T-cell (primary cell): ENCODE measurements around the gene ADAD2. TPM values are rescaled to one million over a fixed set of nuclear protein-coding genes. Genes with fewer than 3 reads are reported as not detected.

Experiments
- ATAC-seq, 4 experiments: fragments of 200-7000 bp in 3 of 4; fragments of 150-1000 bp in 1 of 4; cut with Tn5 transposase; replicated peaks in 1 of 4; 1 replicate in 3 of 4; 2 replicates in 1 of 4; pipeline ENCODE4 v1.10.0; 2021; ENCODE audit warnings: moderate library complexity in 3 of 4, mild to moderate bottlenecking in 2 of 4, moderate number of reproducible peaks in 1 of 4
- CTCF ChIA-PET, 2 donors: fragments of 300-600 bp; sonication (Branson Sonifier 250); formaldehyde crosslinking; loops; one replicate each; lab custom pipeline; 2022; ENCODE audit warnings: antibody characterized with exemption in 2 of 2; lab: Charles Lee
- POLR2A ChIA-PET, 2 donors: fragments of 300-600 bp; sonication (Branson Sonifier 250); formaldehyde crosslinking; loops; one replicate each; lab custom pipeline; 2022; ENCODE audit warnings: antibody characterized with exemption in 2 of 2; lab: Charles Lee
- DNase-seq, 35 experiments: peaks; one replicate each; pipeline versions ENCODE4 v3.0.0 to v3.0.0-alpha.2; 2013 to 2023
- H3K27ac ChIP-seq: one replicate; pipeline ENCODE4 v1.5.1; 2013; ENCODE audit warnings: low read length
- H3K27me3 ChIP-seq, 2 experiments: replicated peaks in 1 of 2; 1 replicate in 1 of 2; 2 replicates in 1 of 2; pipeline versions ENCODE4 v1.6.1 to v1.7.0; 2013; ENCODE audit warnings: low read length in 1 of 2, mixed read lengths in 1 of 2; ENCODE audit not compliant: control insufficient read depth in 2 of 2, insufficient read depth in 2 of 2; ENCODE audit errors: extremely low read depth in 1 of 2
- H3K36me3 ChIP-seq, 2 donors: 1 replicate in 1 of 2; 2 replicates in 1 of 2; pipeline versions ENCODE4 v1.6.1 to v1.7.0; 2013; ENCODE audit warnings: low read length in 1 of 2; ENCODE audit not compliant: control insufficient read depth in 2 of 2, insufficient read depth in 1 of 2; ENCODE audit errors: extremely low read depth in 1 of 2
- H3K4me1 ChIP-seq, 2 experiments: 1 replicate in 1 of 2; 2 replicates in 1 of 2; pipeline versions ENCODE4 v1.6.1 to v1.7.0; 2013; ENCODE audit warnings: low read length in 2 of 2, mixed read lengths in 1 of 2; ENCODE audit not compliant: insufficient read depth in 2 of 2, control insufficient read depth in 1 of 2; ENCODE audit errors: extremely low read depth in 1 of 2
- H3K4me3 ChIP-seq, 2 donors: 1 replicate in 1 of 2; 2 replicates in 1 of 2; pipeline versions ENCODE4 v1.5.1 to v1.7.0; 2013; ENCODE audit warnings: mild to moderate bottlenecking in 2 of 2, low read length in 1 of 2, moderate library complexity in 1 of 2; ENCODE audit not compliant: control insufficient read depth in 1 of 2; ENCODE audit errors: extremely low read depth in 1 of 2
- H3K9me3 ChIP-seq: 2 replicates; pipeline ENCODE4 v1.7.0; 2013
- H3K27ac Mint-ChIP-seq, 2 donors: one replicate each; pipeline ENCODE4 v1.8.0; 2020 to 2021; ENCODE audit warnings: mild to moderate bottlenecking in 2 of 2, mixed read lengths in 2 of 2
- H3K27me3 Mint-ChIP-seq, 2 donors: one replicate each; pipeline ENCODE4 v1.8.0; 2021 to 2022; ENCODE audit warnings: mixed read lengths in 2 of 2
- H3K36me3 Mint-ChIP-seq: one replicate; pipeline ENCODE4 v1.8.0; 2021; ENCODE audit warnings: mixed read lengths
- H3K4me1 Mint-ChIP-seq, 3 donors: one replicate each; pipeline ENCODE4 v1.8.0; 2020 to 2022; ENCODE audit warnings: mixed read lengths in 3 of 3, mild to moderate bottlenecking in 1 of 3
- H3K4me3 Mint-ChIP-seq, 3 donors: one replicate each; pipeline ENCODE4 v1.8.0; 2020 to 2022; ENCODE audit warnings: mild to moderate bottlenecking in 3 of 3, mixed read lengths in 3 of 3, moderate library complexity in 3 of 3
- H3K9me3 Mint-ChIP-seq, 3 donors: one replicate each; pipeline ENCODE4 v1.8.0; 2020 to 2022; ENCODE audit warnings: mixed read lengths in 3 of 3
- WGBS: methylation state at CpG from one replicate; pipeline ENCODE4 v1.1.5; 2013; ENCODE audit warnings: missing lambda C conversion rate; ENCODE audit not compliant: insufficient coverage; 5-methylcytosine and 5-hydroxymethylcytosine counted together
- total RNA-seq, 35 experiments: library from RNA in 6 of 35; stranded (reverse) in 6 of 35; fragments of 120-200 nt in 1 of 35; gene quantifications; one replicate each; pipeline versions ENCODE4 v1.2.1 to v1.2.4 and lab custom pipeline; 2013 to 2026

ADAD2 gene
- total RNA-seq, 5 donors from 2014 or later (not counting 1 experiment from before 2014, with no cell fraction given) = 0.25 TPM; not detected in 4

- H3K27ac Mint-ChIP-seq = no peak overlapping the region
- H3K36me3 Mint-ChIP-seq = no peaks in the 10 kb centered on the region
- H3K4me1 Mint-ChIP-seq = no peaks in the 10 kb centered on the region
- POLR2A ChIA-PET = no interaction called here
- Histone ChIP-seq H3K27me3 (peaks cover 0 to 34% of the 10 kb centered on the region in 2 experiments), H3K36me3 (no peaks in the 10 kb centered on the region), H3K4me1 (no peaks in the 10 kb centered on the region), H3K9me3 (no peaks in the 10 kb centered on the region), H3K27ac (no peak overlapping the region), H3K4me3 (no peak overlapping the region)
- CTCF ChIA-PET = no interaction called here
- no peak for DNase-seq
- H3K27me3 Mint-ChIP-seq = peaks cover 18 to 23% of the 10 kb centered on the region in 2 donors
- ATAC-seq = no peak
- no peaks in the 10 kb centered on the region for H3K9me3 Mint-ChIP-seq
- no CpG with 5 or more reads among the region's 1 CpG for WGBS
- H3K4me3 Mint-ChIP-seq = no peak overlapping the region
Measured at GRCh38 chr16:84159800-84160199, 31.2 kb upstream of the ADAD2 start.

GRCh38 chr16:84161037-84161436 is 29.9 kb upstream of the ADAD2 start:
- H3K9me3 ChIP-seq = no peaks in the 10 kb centered on the region
- H3K4me3 ChIP-seq = no peak overlapping the region
- WGBS = 71% methylated on average over 10 of the region's 10 CpGs
- ATAC-seq = no peak
- no peak overlapping the region for H3K27ac ChIP-seq
- Mint-ChIP-seq H3K9me3 (no peaks in the 10 kb centered on the region), H3K4me3 (no peak overlapping the region), H3K4me1 (no peaks in the 10 kb centered on the region), H3K27ac (no peak overlapping the region), H3K36me3 (no peaks in the 10 kb centered on the region), H3K27me3 (peaks cover 20 to 22% of the 10 kb centered on the region in 2 donors)
- CTCF ChIA-PET = no interaction called here
- POLR2A ChIA-PET = no interaction called here
- H3K4me1 ChIP-seq = no peaks in the 10 kb centered on the region
- H3K27me3 ChIP-seq = peaks cover 0 to 30% of the 10 kb centered on the region in 2 experiments
- H3K36me3 ChIP-seq = no peaks in the 10 kb centered on the region
- DNase-seq = no peak

- H3K36me3 Mint-ChIP-seq = no peaks in the 10 kb centered on the region
- no peaks in the 10 kb centered on the region for H3K4me1 Mint-ChIP-seq
- ATAC-seq (no peak), DNase-seq (no peak)
- Histone ChIP-seq H3K4me1 (no peaks in the 10 kb centered on the region), H3K27me3 (peaks cover 0 to 34% of the 10 kb centered on the region in 2 experiments), H3K36me3 (no peaks in the 10 kb centered on the region), H3K9me3 (no peaks in the 10 kb centered on the region), H3K27ac (no peak overlapping the region), H3K4me3 (no peak overlapping the region)
- CTCF ChIA-PET = no interaction called here
- peaks cover 19 to 22% of the 10 kb centered on the region in 2 donors for H3K27me3 Mint-ChIP-seq
- POLR2A ChIA-PET = no interaction called here
- H3K4me3 Mint-ChIP-seq = no peak overlapping the region
- no peak overlapping the region for H3K27ac Mint-ChIP-seq
- H3K9me3 Mint-ChIP-seq = no peaks in the 10 kb centered on the region
- WGBS = 80% methylated on average over 1 of the region's 3 CpGs
Measured at GRCh38 chr16:84161801-84162200, 29.2 kb upstream of the ADAD2 start.

DNA sequence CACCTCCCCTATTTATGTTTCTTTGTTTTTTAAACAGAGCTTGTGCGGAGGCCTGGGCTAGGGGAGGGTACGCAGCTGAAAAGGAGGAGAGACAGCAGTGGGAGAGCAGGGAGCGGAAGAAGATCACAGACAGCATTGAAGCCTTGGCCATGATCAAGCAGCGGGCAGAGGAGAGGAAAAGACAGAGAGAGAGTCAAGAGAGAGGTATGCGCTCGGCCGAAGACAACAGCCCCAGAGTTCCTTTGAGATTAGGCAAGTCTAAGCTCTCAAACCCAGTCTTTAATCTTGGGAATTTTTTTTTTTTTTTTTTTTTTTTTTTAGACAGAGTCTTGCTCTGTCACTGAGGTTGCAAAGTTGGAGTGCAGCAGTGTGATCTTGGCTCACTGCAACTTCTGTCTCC is 25.2 kb upstream of the ADAD2 start:
- no peaks in the 10 kb centered on the region for H3K9me3 ChIP-seq
- CTCF ChIA-PET = no interaction called here
- H3K27ac Mint-ChIP-seq = no peak overlapping the region

DNA sequence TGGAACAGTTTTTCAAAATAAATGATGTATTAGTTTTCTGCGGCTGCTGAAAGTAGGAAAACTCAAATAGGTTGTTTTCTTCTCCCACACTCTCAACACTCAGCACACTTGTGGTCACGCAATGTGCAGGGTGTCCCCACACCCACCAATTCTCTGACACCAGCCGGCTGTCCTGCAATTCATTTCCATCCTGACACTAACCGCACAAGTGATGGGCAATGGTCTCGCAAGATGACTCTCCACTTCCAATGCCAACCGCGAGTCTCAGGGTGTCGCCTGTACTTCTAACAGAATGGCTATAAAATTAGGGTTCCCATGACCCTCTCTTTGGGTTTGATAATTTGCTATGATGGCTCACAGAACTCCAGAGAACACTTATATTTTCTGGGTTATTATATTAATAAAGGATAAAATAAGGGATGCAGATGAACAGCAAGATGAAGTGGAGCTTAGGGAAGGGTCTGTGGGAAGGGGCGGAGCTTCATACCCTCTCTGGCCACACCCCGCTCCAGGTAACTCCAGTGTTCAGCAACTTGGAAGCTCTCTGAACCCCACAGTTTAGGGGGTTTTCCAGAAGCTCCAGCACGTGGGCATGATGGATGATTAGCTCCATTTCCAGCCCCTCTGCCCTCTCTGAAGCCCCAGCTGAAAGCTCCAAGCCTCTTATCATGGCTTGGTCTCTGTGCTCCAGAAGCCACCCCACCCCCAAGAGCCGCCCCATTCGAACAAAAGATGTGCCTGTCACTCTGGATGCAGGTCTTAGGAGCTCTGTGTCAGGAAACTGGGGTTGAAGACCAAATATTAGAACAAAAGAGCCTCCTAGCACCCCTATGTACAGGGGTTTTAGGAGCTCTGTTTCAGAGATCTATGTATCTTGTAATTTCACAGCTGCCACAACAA is 23.9 kb upstream of the ADAD2 start:
- H3K9me3 Mint-ChIP-seq = no peaks in the 10 kb centered on the region
- WGBS = 67% methylated on average over 3 of the region's 13 CpGs
- Histone ChIP-seq H3K36me3 (no peaks in the 10 kb centered on the region), H3K27ac (no peak overlapping the region), H3K9me3 (no peaks in the 10 kb centered on the region), H3K27me3 (peaks cover 0 to 57% of the 10 kb centered on the region in 2 experiments), H3K4me3 (no peak overlapping the region), H3K4me1 (no peaks in the 10 kb centered on the region)
- ChIA-PET CTCF (no interaction called here), POLR2A (no interaction called here)
- H3K4me1 Mint-ChIP-seq = no peaks in the 10 kb centered on the region
- no peak overlapping the region for H3K27ac Mint-ChIP-seq
- H3K4me3 Mint-ChIP-seq = no peak overlapping the region
- peaks cover 14 to 28% of the 10 kb centered on the region in 2 donors for H3K27me3 Mint-ChIP-seq
- no peaks in the 10 kb centered on the region for H3K36me3 Mint-ChIP-seq
- ATAC-seq (no peak), DNase-seq (no peak)

More for the DNA sequence above, 25.2 kb upstream of the ADAD2 start:
- no peak overlapping the region for H3K4me3 Mint-ChIP-seq
- H3K9me3 Mint-ChIP-seq = no peaks in the 10 kb centered on the region
- Histone ChIP-seq H3K36me3 (no peaks in the 10 kb centered on the region), H3K27me3 (peaks cover 0 to 54% of the 10 kb centered on the region in 2 experiments), H3K4me3 (no peak overlapping the region), H3K27ac (no peak overlapping the region), H3K4me1 (no peaks in the 10 kb centered on the region)
- POLR2A ChIA-PET = no interaction called here
- no peaks in the 10 kb centered on the region for H3K36me3 Mint-ChIP-seq
- WGBS = 96% methylated on average over 7 of the region's 7 CpGs
- no peaks in the 10 kb centered on the region for H3K4me1 Mint-ChIP-seq
- DNase-seq (no peak), ATAC-seq (no peak)
- H3K27me3 Mint-ChIP-seq = peaks cover 20 to 25% of the 10 kb centered on the region in 2 donors

DNA sequence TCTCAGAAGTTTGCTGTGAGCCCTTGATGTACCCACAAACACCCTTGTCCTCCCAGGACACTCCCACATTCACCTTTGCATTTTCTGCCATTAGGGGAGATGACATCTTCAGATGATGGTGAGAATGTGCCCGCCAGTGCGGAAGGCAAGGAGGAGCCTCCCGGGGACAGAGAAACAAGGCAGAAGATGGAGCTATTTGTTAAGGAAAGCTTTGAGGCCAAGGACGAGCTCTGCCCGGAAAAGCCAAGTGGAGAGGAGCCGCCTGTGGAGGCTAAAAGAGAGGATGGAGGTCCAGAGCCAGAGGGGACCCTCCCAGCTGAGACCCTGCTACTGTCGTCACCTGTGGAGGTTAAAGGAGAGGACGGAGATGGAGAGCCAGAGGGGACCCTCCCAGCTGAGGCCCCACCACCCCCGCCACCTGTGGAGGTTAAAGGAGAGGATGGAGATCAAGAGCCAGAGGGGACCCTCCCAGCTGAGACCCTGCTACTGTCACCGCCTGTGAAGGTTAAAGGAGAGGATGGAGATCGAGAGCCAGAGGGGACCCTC is 21.1 kb upstream of the ADAD2 start:
- peaks cover 11 to 32% of the 10 kb centered on the region in 2 donors for H3K27me3 Mint-ChIP-seq

More for the DNA sequence above, 21.1 kb upstream of the ADAD2 start:
- no peak for ATAC-seq
- ChIA-PET CTCF (no interaction called here), POLR2A (no interaction called here)
- no peaks in the 10 kb centered on the region for H3K4me1 ChIP-seq
- 90% methylated on average over 8 of the region's 11 CpGs for WGBS
- peaks cover 0 to under 1% (median 0%) of the 10 kb centered on the region in 3 donors for H3K4me1 Mint-ChIP-seq
- DNase-seq = no peak
- no peak overlapping the region for H3K4me3 Mint-ChIP-seq
- no peak overlapping the region for H3K4me3 ChIP-seq
- no peaks in the 10 kb centered on the region for H3K9me3 Mint-ChIP-seq
- no peaks in the 10 kb centered on the region for H3K36me3 ChIP-seq
- H3K27ac Mint-ChIP-seq = no peak overlapping the region
- peaks cover 0 to 63% of the 10 kb centered on the region in 2 experiments for H3K27me3 ChIP-seq
- H3K27ac ChIP-seq = no peak overlapping the region
- H3K36me3 Mint-ChIP-seq = no peaks in the 10 kb centered on the region
- H3K9me3 ChIP-seq = no peaks in the 10 kb centered on the region
